NCI-H748 (cell line): ENCODE measurements around the gene RANBP3L.

ENCODE experiments used
- DNase-seq: peaks from one replicate; lab custom pipeline; 2025; ENCODE audit not compliant: unreplicated experiment; lab: John Stamatoyannopoulos, UW

RANBP3L gene

DNA sequence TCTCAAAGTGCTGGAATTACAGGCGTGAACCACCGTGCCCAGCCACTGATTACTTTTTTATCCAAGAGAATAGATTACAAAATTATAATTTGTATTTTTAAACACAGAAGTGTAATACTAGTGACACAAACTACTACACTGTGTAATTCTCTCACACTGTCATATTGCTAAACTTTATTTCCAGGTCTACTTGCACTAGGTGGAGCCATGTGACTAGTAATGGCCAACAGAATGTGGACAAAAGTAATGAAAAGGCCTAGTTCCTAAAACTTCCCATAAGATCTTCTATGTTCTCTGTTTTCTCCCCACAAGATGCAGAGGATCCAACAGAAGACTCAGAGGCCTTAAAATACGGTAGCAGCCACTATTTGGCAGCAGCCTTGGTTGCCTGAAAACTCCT lies 87.3 kb downstream of the RANBP3L start:
- DNase-seq: no peak

DNA sequence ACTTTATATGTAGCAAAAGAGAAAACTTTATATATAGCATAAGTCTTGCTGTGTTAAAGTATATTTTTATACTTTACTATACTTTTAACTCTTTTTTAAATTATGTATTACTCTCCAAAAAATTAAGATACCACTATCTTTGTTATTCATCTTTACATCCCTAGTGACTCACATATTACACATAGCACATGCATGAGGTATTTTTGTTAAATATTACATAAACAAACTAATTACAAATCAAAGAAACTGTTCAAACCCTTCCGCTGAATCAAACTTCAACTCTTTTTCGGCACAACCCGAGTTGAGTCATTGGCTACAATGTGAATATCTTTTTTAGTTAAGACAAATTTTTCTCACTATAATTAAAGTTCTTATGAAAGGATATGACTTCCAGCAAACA lies 92.0 kb downstream of the RANBP3L start:
- no peak for DNase-seq

DNA sequence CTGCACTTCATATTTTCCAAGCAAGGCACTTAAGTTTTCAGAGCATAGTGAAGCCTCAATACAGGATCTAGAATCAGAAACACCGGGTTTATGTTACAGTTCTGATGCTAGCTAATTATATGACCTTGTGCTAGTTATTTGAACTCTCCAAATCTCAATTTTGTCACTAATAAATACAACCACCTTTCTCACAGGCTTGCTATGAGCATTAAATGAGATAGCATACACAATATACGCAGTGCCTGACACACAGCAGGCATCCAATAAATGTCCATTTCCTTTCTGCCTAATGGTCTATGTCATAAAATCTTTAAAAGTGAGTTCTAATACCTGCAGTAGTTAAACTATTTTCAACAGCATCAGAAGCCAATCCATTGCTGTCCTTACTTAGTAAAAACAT lies 92.9 kb downstream of the RANBP3L start:
- no peak for DNase-seq

- DNase-seq: no peak
These were observed 94.8 kb downstream of the RANBP3L start for GRCh38 chr5:36206913-36207312.

DNA sequence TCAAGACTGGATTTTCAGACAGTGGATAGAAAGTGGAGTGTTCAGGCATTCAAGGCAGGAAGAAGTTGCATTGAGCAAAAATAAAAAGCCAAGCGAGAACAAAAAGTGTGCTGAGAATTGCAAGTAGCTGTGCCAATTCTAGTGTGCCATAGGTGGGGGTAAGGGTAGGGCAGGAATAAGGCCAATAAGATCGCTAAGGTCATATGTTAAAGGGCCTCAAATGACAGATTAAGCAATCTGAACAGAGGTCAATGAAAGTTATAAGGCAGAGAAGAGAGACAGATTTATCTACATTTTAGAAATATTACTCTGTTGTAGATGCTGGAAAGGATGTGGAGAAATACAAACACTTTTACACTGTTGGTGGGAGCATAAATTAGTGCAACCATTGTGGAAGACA lies 96.4 kb downstream of the RANBP3L start:
- DNase-seq: no peak

- no peak for DNase-seq
These were observed 99.2 kb downstream of the RANBP3L start for GRCh38 chr5:36202521-36202961.

GRCh38 chr5:36200513-36200912 lies 101.2 kb downstream of the RANBP3L start:
- DNase-seq: no peak

DNA sequence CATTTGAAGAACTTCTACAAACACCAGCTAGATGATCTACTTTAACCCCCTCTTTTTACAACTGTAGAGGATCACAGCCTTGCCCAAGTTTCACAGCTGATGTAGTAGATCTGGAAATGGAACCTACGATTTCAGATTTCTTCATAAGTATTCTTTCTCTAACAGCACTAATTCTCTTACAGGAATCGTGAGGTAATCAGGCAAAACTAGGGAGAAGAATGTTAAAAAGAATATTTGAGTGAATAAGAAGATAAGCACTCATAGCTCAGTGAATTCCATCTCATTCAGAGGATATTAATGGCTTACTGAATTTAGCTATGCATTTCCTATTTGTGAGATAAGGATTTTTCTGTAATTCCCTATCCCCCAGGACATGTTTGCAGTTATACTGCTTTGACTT lies 102.1 kb downstream of the RANBP3L start:
- DNase-seq: no peak

GRCh38 chr5:36198783-36199182 lies 102.9 kb downstream of the RANBP3L start:
- DNase-seq: peak; percentile 90
